Sigmoid colon (tissue), 3 donors: ENCODE measurements around the gene METAP1D.

Experiments used
- POLR2A ChIP-seq, 2 donors: fragments of 450-650 bp; IDR thresholded peaks; one replicate each; pipeline ENCODE4 v1.6.1; 2016; ENCODE audit warnings: antibody characterized with exemption in 2 of 2, mild to moderate bottlenecking in 2 of 2, moderate library complexity in 2 of 2
- TF ChIP-seq, protein P1 (sequence below), 4 experiments: fragments of 450-650 bp in 3 of 4; fragments of 200-600 bp in 1 of 4; IDR thresholded peaks; one replicate each; pipeline ENCODE4 v1.5.1; 2016 to 2019; ENCODE audit warnings: antibody characterized with exemption in 4 of 4, mild to moderate bottlenecking in 3 of 4, moderate library complexity in 2 of 4

GRCh38 chr2:172046080-172046678 lies 46.4 kb downstream of the METAP1D start:
- TF ChIP-seq, protein P1, sequence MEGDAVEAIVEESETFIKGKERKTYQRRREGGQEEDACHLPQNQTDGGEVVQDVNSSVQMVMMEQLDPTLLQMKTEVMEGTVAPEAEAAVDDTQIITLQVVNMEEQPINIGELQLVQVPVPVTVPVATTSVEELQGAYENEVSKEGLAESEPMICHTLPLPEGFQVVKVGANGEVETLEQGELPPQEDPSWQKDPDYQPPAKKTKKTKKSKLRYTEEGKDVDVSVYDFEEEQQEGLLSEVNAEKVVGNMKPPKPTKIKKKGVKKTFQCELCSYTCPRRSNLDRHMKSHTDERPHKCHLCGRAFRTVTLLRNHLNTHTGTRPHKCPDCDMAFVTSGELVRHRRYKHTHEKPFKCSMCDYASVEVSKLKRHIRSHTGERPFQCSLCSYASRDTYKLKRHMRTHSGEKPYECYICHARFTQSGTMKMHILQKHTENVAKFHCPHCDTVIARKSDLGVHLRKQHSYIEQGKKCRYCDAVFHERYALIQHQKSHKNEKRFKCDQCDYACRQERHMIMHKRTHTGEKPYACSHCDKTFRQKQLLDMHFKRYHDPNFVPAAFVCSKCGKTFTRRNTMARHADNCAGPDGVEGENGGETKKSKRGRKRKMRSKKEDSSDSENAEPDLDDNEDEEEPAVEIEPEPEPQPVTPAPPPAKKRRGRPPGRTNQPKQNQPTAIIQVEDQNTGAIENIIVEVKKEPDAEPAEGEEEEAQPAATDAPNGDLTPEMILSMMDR (IDR thresholded peaks at IDR 0.05): no peak
- no peak for TF ChIP-seq POLR2A (IDR thresholded peaks at IDR 0.05)
